ENCODE measurements around the gene SLMAP.

- no peak for TF ChIP-seq CTCF (IDR thresholded peaks at IDR 0.05)
- TF ChIP-seq POLR2AphosphoS5 (IDR thresholded peaks at IDR 0.05) = no peak
Measured at GRCh38 chr3:57961828-57962447, 205.8 kb downstream of the SLMAP start.

Measured in breast epithelium (tissue), 3 donors.